Astrocyte (in vitro differentiated cells and primary cell): ENCODE results near the gene SCN1B. TPM values are rescaled to one million over a fixed set of nuclear protein-coding genes. Genes with fewer than 3 reads are reported as not detected.

Experiments used
- DNase-seq: peaks from one replicate; pipeline ENCODE4 v3.0.0-alpha.2; 2010; ENCODE audit warnings: low read depth
- FAIRE-seq: peaks from 2 replicates; lab custom pipeline; 2011; peaks lifted over from hg19 to GRCh38; lab: Jason Lieb, UNC
- H2AFZ ChIP-seq: 2 replicates; pipeline ENCODE4 v1.6.0; 2012; ENCODE audit warnings: low read depth, low read length, inconsistent platforms
- H3K27ac ChIP-seq: 2 replicates; pipeline ENCODE4 v1.5.1; 2011; ENCODE audit warnings: low read depth, low read length, inconsistent platforms
- H3K27me3 ChIP-seq: 2 replicates; pipeline ENCODE4 v1.6.0; 2011; ENCODE audit warnings: low read length, inconsistent platforms; ENCODE audit not compliant: insufficient read depth
- H3K36me3 ChIP-seq: 2 replicates; pipeline ENCODE4 v1.5.1; 2011; ENCODE audit warnings: low read length, inconsistent platforms; ENCODE audit not compliant: insufficient read depth
- H3K4me1 ChIP-seq: 2 replicates; pipeline ENCODE4 v1.5.1; 2011; ENCODE audit warnings: low read length, inconsistent platforms; ENCODE audit not compliant: insufficient read depth
- H3K4me2 ChIP-seq: 2 replicates; pipeline ENCODE4 v1.6.0; 2012; ENCODE audit warnings: low read length, inconsistent platforms
- H3K4me3 ChIP-seq: 2 replicates; pipeline ENCODE4 v1.5.1; 2011; ENCODE audit warnings: low read depth, mild to moderate bottlenecking, low read length, inconsistent platforms; ENCODE audit not compliant: insufficient read depth
- H3K79me2 ChIP-seq: 2 replicates; pipeline ENCODE4 v1.6.0; 2012; ENCODE audit warnings: mild to moderate bottlenecking, low read length, inconsistent platforms; ENCODE audit not compliant: insufficient read depth
- H3K9ac ChIP-seq: 2 replicates; pipeline ENCODE4 v1.6.0; 2012; ENCODE audit warnings: mild to moderate bottlenecking, low read length, inconsistent platforms
- H3K9me3 ChIP-seq: 2 replicates; pipeline ENCODE4 v1.5.1; 2012; ENCODE audit warnings: low read depth, mild to moderate bottlenecking, low read length, inconsistent platforms; ENCODE audit not compliant: insufficient read depth
- H4K20me1 ChIP-seq: 2 replicates; pipeline ENCODE4 v1.6.0; 2012; ENCODE audit warnings: low read length, inconsistent platforms; ENCODE audit not compliant: insufficient read depth
- H3K27ac Mint-ChIP-seq: one replicate; pipeline ENCODE4 v1.8.0; 2021; ENCODE audit warnings: mild to moderate bottlenecking, mixed read lengths; ENCODE audit not compliant: unreplicated experiment
- H3K27me3 Mint-ChIP-seq: one replicate; pipeline ENCODE4 v1.8.0; 2021; ENCODE audit warnings: low read depth, mixed read lengths; ENCODE audit not compliant: unreplicated experiment
- H3K36me3 Mint-ChIP-seq: one replicate; pipeline ENCODE4 v1.8.0; 2021; ENCODE audit warnings: low read depth, mixed read lengths; ENCODE audit not compliant: unreplicated experiment
- H3K4me1 Mint-ChIP-seq: one replicate; pipeline ENCODE4 v1.8.0; 2021; ENCODE audit warnings: low read depth, mixed read lengths; ENCODE audit not compliant: unreplicated experiment
- H3K4me3 Mint-ChIP-seq: one replicate; pipeline ENCODE4 v1.8.0; 2021; ENCODE audit warnings: mild to moderate bottlenecking, moderate library complexity, mixed read lengths; ENCODE audit not compliant: unreplicated experiment
- H3K9me3 Mint-ChIP-seq: one replicate; pipeline ENCODE4 v1.8.0; 2021; ENCODE audit warnings: mild to moderate bottlenecking, mixed read lengths; ENCODE audit not compliant: unreplicated experiment
- CTCF ChIP-seq: IDR thresholded peaks from 2 replicates; pipeline ENCODE4 v1.5.1; 2011; ENCODE audit warnings: low read depth, mild to moderate bottlenecking, inconsistent platforms, low read length, moderate library complexity; ENCODE audit not compliant: insufficient read depth
- EZH2 ChIP-seq: IDR thresholded peaks from 2 replicates; pipeline ENCODE4 v1.6.1; 2012; ENCODE audit warnings: mild to moderate bottlenecking, low read length, inconsistent platforms; ENCODE audit not compliant: insufficient read depth
- total RNA-seq: library from RNA; stranded (reverse); gene quantifications from 2 replicates; pipeline ENCODE4 v1.2.1, GENCODE V29; 2021

SCN1B gene
- total RNA-seq, 1 donor from 2014 or later, result 3.0 TPM

- no peak overlapping the region for H3K4me3 ChIP-seq
- Mint-ChIP-seq H3K27ac (no peak overlapping the region), H3K4me1 (no peaks in the 10 kb centered on the region), H3K27me3 (peaks cover 35% of the 10 kb centered on the region), H3K9me3 (peaks cover 4% of the 10 kb centered on the region), H3K36me3 (peaks cover 16% of the 10 kb centered on the region), H3K4me3 (no peak overlapping the region)
- H3K4me2 ChIP-seq, result no peak overlapping the region
- TF ChIP-seq CTCF (no peak), EZH2 (no peak)
- DNase-seq, result no peak
- no peak overlapping the region for H2AFZ ChIP-seq
- H3K27ac ChIP-seq, result no peak overlapping the region
- no peaks in the 10 kb centered on the region for H3K9me3 ChIP-seq
- peaks cover 2% of the 10 kb centered on the region for H3K27me3 ChIP-seq
- H3K79me2 ChIP-seq, result no peaks in the 10 kb centered on the region
- H3K36me3 ChIP-seq, result no peaks in the 10 kb centered on the region
- no peak overlapping the region for H3K9ac ChIP-seq
- H3K4me1 ChIP-seq, result peaks cover 8% of the 10 kb centered on the region
- peaks cover 12% of the 10 kb centered on the region for H4K20me1 ChIP-seq
- no peak for FAIRE-seq
Observed at GRCh38 chr19:35034588-35035382, 4.5 kb downstream of the SCN1B start.

GRCh38 chr19:35037716-35038622, 7.7 kb downstream of the SCN1B start:
- FAIRE-seq (no peak), DNase-seq (no peak)
- Mint-ChIP-seq H3K27me3 (peaks cover 28% of the 10 kb centered on the region), H3K4me3 (no peak overlapping the region), H3K9me3 (peaks cover under 1% of the 10 kb centered on the region), H3K36me3 (peaks cover 9% of the 10 kb centered on the region), H3K27ac (no peak overlapping the region), H3K4me1 (no peaks in the 10 kb centered on the region)
- Histone ChIP-seq H3K4me1 (peaks cover 3% of the 10 kb centered on the region), H3K36me3 (no peaks in the 10 kb centered on the region), H2AFZ (no peak overlapping the region), H3K4me3 (no peak overlapping the region), H3K9me3 (no peaks in the 10 kb centered on the region), H3K27ac (no peak overlapping the region), H3K9ac (no peak overlapping the region), H3K79me2 (no peaks in the 10 kb centered on the region), H3K27me3 (peaks cover 1% of the 10 kb centered on the region), H4K20me1 (no peaks in the 10 kb centered on the region), H3K4me2 (no peak overlapping the region)
- TF ChIP-seq CTCF (no peak), EZH2 (no peak)
